HG03064 (cell line): ENCODE data around the gene SVIL.
"Not testable (repeated sequence)": the region's sequence is repeated elsewhere in the genome, so short reads cannot be mapped to it uniquely, and the experiment has no call there.

Experiments
- ATAC-seq: cut with Tn5 transposase; IDR thresholded peaks from one replicate; pipeline ENCODE4 v1.9.1; 2021; ENCODE audit warnings: low read depth; ENCODE audit not compliant: unreplicated experiment

Gene SVIL

DNA sequence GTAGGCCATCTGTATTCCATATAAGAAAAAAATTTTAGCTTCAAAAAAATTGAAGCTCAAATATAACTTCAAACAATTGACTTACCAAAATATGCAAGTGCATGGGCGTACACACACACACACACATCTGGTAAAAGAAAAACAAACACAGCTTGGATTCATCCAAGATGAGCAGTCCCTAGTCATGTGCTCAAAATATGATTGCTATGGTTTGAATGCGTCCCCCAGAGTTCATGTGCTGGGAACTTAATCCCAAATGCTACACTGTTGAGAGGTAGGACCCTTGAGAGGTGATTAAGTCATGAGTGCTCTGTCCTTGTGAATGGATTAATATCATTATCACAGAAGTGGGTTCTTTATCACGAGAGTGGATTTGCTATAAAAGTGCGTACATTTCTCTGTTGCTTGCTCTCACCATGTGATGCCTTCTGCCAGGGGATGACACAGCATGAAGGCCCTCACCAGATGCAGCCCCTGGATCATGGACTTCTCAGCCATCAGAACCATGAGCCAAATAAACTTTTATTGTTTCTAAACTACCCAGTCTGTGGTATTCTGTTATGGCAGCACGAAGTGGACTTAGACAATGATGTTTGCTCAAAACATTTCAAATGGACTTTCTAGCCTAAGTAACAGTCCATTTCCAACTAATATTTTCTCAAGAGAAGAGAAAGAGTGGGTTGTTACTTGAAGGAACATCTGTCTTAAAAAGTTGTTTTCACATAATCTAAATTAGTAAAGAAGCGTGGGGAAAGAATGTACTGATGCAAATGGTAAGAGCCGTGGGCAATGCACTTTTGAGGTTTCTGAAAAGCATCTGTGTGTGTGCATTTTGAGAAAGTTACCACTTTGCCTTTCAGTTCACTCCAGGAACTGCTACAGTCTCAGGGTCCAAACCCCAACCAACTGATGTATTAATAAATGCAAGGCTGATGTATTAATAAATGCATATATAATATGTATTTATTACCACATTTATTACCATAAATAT lies 15.1 kb upstream of the SVIL start:
- no peak for ATAC-seq

DNA sequence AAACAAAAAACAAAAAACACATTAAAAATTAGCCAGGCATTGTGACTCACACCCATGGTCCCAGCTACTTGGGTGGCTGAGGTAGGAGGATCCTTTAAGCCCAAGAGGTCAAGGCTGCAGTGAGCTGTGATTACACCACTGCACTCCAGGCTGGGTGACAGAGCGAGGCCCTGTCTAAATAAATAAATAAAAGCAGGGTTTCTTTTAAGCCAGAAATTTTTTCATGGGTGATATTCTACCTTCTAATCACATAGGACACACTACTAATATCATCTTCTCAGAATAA lies 14.2 kb upstream of the SVIL start:
- no peak for ATAC-seq

DNA sequence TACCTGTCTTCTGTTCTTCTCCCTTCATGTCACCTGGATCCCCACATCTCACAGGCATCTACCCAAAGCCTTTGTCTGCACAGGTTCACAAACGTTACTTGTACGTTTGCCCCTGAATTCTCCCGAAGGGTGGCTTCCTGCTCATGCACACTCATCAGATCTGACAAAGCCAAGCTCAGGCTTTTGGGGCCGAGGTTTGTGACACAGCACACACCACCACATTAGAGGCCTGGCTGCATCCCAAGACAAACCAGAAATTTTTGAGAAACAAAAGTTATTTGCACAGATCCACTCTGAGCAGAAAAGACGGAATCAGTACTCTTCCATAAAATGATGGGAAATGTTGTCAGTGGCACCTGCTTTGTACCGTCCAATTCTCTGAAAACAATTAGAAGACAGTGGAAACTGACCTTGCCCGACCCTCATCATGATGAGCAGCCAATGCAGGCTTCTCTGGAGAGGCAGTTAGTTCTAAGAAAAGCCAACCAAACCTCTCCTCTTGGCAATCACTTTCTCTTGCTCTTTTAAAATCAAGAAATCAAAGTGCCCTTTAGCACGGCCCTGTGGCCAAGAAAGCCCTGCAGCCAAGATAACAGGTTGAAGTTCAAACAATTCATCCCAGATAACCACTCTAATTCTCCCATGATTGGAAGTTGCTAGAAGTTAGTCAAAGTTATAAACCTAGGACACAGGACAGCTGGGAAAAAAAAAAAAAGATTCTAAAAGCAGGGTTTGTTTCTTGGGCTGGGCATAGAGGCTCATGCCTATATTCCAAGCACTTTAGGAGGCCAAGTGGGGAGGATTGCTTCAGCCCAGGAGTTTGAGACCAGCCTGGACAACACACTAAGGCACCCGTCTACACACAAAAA lies 13.6 kb upstream of the SVIL start:
- no peak for ATAC-seq

DNA sequence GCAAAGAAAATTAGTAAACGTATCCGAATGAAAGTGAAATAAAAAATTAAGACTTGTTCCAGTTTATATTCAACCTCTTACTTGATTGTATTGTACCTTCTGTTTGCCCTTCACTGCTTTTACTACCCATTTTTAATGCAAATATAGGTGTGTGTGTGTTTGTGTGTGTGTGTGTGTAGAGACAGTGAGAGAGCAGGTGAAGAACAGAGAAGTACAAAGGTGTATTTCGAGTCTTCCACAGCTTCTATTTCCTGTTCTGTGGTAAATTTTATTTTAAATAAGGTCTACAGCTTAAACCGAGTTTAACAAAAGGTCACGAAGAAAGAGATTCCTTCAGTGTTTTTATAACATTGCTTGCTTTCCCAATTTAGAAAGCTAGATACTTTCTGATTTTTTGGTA lies 12.7 kb upstream of the SVIL start:
- no peak for ATAC-seq

DNA sequence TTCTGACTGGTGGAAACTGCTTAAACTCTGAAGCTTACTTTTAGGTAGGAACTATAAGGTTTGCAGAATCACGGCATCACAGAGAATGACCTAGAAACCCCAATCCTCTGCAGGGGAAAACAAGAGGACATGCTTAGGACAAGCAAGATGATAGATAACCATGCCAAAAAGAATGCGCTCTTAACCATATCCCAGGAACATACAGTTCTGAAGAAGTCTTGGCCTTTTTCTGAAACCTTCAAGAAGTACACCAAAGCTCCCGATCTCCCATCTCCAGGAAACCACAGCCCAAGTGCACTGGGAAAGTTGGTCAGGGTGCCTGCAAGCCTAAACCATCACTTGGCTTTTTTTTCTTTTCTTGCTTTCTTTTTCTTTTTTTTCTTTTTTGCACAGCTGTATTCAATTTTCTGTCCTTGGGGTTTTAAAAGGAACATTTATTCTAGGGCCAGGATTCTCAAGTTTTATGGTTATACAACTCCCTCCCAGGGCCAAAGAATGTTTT lies 12.2 kb upstream of the SVIL start:
- no peak for ATAC-seq

DNA sequence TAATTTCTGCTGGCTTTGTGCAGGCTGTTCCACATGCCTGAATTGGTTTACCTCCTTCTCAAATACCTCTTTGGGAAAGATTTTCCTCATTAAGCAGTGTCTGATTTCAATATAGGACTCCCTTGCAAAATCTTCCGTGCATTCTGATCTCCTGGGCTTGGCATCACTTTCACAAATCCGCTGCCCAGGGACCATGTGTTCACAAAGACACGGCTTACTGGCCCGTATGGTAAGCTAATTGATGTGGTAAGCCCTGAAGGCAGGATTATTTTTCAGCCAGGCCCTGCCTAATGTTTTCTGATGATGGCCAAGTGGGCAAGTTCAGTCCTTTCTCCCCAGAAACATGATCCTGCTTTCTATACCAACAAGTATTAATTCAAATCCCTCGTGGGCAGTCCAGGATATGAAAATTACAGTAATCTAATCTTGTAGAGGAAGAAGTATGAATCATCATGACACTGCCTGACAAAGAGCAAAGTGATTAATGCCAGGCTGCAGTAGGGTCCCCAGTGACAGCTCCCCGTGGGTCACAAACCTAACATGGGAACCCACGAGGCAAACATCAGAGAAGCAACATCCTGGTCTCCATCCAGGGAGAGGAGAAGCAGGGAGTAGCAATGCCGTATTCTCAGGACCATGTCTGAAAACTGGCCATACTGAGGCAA lies 11.6 kb upstream of the SVIL start:
- ATAC-seq: no peak

DNA sequence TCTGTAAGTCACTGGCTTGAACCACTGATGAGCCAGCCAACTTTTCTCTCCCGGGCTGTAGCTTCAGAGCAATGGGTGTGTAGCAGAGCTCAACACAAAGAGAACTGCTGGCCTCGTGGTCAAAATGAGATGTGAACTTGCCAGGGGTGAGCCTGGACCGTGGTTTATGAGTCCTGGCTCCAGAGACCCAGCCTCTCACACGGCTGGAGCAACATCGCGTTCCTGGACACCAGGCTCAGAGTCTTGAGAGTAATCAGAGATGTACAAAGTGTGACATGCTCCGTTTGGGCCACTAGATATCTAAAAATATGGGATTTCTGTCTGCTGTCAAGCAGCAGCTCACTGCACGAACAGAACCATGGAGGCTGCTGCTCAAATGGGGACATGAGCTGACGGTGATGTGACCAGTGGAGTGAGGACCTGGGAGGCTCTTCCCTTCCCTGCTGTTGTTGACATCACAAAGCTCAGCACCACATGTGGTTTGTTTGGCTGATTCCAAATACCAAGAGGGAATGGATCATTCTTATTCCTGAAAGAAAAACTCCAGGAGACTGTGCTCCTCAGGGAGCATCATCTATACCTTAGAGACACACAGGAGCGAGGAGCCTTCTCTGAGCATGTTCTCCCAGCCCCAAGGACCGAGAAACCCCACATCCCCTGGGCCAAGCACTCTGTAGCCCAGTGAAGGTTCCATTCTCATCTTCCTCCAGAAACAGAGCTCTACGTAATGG lies 9.2 kb upstream of the SVIL start:
- no peak for ATAC-seq

DNA sequence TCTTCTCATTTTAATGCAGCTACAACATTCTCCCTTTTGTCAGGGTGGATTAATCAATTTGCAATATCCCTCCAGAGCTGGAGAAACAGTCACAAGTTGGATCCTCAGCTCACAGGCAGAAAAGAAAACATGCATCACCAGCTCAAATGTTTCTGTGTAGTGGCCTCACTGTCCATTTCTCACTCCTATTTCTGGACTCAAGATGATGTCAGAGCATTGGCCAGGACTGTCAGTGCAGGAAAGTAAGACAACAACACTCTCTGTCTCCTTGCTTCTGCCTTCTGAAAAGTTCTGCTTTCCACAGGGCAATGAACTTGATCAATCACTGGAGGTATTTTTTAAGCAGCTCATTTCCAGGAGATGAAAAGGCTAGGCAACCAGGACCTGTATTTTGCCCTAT lies 8.2 kb upstream of the SVIL start:
- ATAC-seq: no peak

DNA sequence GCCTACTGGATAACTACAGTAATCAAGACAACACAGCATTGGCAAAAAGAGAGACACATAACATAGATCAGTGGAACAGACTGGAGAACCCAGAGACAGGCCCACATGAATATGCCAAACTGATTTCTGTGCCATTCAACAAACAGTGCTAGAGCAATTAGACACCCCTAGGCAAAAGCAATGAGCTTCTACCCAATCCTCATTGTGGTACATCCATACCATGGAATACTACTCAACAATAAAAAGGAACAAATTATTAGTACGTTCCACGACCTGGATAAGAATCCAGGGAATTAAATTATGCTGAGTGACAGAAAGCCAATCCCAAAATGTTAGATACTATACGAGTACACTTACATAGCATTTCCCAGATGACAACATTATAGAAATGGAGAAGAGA lies 2.8 kb upstream of the SVIL start:
- ATAC-seq: no peak

DNA sequence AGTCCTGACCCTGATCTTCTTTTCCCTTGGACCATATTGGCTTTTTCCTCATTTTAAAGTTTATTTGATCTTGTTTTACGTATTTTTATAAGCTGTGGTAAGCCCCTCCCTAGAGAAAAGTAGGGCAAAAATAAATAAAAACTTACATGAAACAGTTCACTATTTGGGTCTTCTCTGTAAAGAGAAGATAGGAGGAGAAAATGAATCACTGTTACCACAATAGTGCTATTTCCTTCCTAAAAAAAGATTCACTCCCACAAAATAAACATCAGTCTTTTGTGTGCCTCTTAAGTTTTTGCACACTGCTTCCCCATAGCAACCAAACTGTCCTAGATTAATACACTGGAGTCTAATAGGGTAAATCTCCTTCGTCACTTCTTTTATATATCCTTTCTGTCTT lies 1.4 kb upstream of the SVIL start:
- ATAC-seq: no peak

DNA sequence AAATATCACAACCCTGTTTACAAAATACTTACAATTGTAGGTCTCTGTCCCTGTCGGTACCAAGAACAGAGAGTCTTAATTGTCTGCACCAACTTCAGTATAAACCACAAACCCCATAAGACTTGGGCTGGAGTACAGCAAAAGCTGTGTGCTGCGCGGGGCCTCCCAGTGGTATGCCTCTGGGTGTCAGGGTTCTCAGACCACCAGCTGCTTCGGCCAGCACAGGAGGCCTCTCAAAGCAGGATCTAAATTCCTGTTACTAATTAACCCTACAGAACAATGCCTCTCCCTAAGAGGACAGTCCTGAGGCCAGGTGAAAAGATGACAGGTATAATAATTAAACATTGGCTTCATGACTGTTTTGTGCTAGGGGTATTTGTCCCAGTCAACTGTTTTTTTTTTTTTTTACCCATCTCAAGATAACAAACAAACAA lies 957 bp upstream of the SVIL start:
- ATAC-seq: peak; percentile 80

DNA sequence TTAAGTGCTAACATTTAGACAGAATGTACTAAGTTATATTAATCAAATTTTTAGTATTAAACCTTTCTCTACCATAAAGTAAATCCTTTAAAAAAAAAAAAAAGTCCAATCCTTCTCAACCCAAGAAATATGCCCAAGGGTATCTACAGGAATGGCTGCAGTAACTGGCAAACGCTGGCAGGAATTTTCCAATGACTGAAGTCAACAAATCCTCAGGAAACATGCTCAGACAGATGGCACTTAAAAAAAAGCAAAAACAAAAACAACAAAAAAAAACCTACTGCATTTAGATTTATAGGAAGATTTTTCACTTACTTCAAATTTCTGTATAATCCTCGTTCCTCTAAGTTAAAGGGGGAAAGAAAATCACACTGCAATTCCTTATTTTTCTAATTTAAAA lies 666 bp downstream of the SVIL start:
- ATAC-seq: no peak

DNA sequence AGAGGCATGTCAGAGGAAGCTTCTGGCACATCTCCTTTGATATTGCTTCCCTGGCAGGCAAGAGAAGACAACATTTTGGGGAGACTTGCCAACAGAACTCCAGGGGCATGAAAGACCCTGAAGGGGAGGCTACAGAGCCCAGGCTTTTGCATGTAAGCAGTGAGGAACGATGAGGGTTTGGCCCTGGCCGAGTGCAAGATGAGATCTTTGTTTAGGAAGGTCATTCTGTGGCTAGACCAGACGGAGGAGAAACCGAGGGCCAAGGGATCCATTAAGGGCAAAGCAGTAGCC lies 3.8 kb downstream of the SVIL start:
- ATAC-seq: no peak

DNA sequence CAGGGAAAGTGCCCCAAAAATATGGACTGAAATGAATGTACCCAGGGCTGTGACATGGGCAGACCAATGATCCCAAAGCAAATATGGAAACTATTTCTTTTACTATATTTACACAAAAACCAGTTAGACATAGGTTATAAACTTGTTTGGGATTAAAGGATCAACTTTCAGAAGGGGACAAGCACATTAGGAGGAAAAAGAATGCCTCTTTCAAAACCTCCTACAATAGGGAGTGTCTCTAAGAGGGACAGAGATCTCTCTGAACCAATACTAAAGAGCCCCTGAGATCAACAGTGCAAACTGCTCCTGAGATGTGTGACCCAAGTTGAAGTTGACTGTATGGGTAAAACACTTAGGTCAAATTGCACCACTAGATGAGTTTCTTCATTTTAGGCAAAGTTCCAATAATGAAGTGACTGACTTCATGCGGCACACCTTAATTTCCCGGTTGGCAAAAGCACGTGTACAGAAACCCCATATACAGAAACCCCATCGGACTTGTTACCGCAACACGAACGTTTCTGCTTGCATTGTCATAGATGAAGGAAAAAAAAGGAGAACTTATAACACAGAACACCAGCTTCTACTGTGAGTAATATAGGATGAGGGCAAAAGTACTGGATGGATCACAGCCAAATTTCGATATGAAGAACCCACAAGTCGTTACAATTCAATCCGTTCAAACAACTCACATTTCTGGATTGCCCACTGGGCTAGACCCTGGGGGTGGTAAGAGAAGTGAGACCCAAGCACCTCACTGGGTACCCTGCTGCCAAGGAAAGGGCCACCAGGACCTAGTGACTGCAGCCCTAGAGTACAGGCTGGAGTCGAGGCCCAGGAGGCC lies 4.3 kb downstream of the SVIL start:
- no peak for ATAC-seq

DNA sequence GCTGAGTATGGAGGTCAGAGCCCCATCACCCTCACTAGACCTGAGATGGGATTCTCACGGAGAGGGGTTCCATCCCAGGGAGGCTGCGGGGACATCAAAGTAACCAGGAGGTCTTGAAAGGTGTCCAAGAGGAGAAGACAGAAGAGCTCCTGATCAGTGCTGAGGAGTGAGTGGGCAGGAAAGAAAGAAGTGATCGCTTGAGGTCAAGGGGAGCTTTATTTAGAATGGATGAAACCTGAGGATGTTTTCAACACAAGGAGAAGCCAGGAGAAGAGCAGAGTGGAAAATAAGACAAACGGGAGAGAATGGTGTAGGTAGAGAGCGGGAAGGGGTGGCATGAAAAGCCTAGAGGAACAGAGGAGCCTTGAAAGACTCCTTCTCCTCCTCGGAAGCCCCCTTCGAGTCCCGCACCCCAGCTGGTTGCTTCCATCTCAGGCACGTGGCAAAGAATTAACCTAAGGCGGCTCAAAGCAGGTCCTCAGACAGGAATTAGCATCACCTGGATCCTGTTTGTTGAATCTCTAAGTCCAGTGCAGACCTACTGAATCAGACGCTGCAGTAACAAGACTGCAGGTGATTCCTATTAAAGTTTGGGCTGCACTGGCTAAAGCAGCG lies 5.8 kb downstream of the SVIL start:
- no peak for ATAC-seq

DNA sequence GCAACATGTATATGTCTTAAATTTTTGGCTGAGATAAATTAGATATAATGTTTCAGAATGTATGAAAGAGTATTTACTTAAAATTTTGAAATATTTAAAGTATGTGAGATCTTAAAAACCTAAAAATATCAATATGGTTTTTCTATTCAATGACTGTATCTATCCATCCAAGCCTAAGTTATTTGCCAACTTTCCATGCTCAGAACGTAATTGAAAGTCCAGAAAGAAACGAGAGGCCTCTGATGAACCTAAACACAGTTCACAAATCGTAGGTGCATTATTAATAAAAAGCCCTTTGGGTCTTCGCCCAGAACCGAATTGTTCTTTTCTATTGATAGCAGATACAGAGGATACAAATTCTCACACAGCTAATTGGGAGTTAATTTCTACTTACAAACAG lies 6.5 kb downstream of the SVIL start:
- ATAC-seq: no peak

DNA sequence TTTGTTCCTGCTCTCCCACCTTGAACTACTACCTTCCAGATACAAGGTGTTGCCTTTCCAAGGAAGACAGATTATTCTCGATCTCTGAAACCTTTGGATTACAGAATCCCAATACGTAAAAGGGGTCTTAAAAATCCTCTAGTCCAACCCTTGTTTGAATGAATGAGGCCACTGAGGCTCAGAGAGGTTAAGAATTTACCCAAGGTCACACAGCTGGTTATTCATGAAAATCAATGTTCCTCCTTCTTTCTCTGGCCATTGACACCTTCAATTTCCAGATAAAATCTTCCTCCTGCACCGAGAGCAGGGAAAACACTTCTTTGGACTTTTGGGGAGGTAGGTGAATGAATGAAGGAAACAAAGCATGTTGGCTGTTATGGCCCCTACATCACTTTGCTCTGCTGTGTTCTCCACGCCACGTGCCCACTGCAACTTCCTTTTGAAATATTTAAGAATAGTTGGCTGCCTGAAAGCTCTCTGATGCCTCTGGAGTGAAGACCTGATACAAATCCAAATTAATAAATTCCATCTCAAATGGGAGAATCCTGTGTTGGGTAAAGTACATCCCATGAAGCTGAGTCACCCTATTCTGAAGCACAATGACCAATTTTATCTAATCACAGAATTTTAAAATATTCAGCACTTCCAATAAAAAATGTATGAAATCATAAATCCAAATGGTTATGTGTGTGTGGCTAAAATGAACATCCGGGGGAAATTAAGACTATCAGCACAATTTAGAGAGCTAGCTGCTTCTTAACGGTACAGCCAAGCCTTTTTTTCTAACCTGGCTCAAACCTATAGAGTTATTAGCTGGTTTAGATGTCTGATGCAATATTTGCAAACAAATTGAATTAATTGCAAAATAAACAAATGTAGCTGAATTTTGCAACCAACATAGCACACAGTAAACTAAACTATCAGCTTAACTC lies 7.3 kb downstream of the SVIL start:
- ATAC-seq: no peak

DNA sequence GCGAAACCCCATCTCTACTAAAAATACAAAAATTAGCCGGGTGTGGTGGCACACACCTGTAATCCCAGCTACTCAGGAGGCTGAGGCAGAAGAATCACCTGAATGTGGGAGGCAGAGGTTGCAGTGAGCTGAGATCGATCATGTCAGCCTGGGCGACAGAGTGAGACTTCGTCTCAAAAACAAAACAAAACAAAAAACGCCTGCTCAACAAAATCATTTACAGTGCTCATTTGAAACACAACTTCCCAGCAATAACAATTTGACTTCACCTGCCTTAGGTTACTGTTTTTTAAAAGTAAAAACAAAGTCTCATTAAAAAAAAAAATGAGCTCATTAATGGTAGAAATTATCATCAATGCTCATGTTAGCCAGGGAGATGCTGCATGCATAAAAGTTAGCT lies 10.4 kb downstream of the SVIL start:
- ATAC-seq: not testable (repeated sequence)
